Cardiac septum (tissue), 1 donor: ENCODE data around the gene TMOD1. TPM values are rescaled to one million over a fixed set of nuclear protein-coding genes. Genes with fewer than 3 reads are reported as not detected.
"Not testable (repeated sequence)": the region's sequence is repeated elsewhere in the genome, so short reads cannot be mapped to it uniquely, and the experiment has no call there.

Source experiments
- DNase-seq: peaks from one replicate; pipeline ENCODE4 v3.0.0-alpha.2; 2020; ENCODE audit warnings: low spot score
- intact Hi-C: fragments of 100-400 bp; cut with DNase I; formaldehyde crosslinking; loops from one replicate; pipeline ENCODE4 v1.14.0; 2022
- total RNA-seq: library from RNA; stranded (reverse); fragmentation: NEBNext Ultra II Directional; extraction: Animal tissue kit (Norgen Biotek cat#: 25700); gene quantifications from one replicate; pipeline ENCODE4 v1.2.1, GENCODE V29; 2021
- donor health status: DM: no; HTN: no; CAD: no.

TMOD1 gene
- total RNA-seq, 1 donor from 2014 or later, result 151 TPM

DNA sequence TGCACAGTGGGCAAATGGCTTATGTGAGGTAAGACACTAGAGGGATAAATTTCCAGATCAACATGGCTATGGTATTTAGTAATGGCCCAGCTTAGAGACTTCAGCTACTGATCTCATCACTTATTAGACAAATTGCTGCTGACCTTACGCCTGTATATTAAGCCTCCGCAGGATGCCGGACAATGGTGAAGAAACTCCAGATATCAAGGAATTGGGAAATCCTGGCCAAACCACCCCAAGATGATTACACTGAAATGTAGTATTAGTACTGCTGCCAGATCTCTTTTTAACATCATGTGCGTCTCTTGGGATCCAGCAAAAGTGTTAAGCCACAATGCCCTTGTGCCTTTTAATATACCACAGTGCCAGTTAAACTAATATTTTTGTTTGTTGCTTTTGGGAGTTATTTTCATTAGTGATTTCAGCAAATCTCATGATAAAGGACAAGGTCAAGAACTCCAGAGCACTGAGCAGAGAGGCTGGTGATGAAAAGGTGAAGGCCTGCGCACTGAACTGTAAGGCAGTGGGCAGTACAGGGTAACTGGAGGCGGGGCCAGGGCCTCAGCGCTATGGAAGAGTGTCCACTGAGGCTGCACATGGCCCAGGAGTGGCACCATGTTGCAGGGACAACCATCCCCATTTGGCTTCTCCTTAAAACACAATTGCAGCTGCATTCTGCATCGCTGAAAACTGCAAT is 99.2 kb downstream of the TMOD1 start:
- DNase-seq, result no peak

GRCh38 chr9:97601228-97601898 is 99.9 kb downstream of the TMOD1 start:
- intact Hi-C loops, result loop anchor here (10.0 kb wide), 1 partner anchor 747 kb away; the partner anchor contains the start of gene ZNF782
- DNase-seq, result no peak

More for the DNA sequence above, 99.2 kb downstream of the TMOD1 start:
- intact Hi-C loops, result loop anchor here (10.0 kb wide), 1 partner anchor 746 kb away; the partner anchor contains the start of gene ZNF782

DNA sequence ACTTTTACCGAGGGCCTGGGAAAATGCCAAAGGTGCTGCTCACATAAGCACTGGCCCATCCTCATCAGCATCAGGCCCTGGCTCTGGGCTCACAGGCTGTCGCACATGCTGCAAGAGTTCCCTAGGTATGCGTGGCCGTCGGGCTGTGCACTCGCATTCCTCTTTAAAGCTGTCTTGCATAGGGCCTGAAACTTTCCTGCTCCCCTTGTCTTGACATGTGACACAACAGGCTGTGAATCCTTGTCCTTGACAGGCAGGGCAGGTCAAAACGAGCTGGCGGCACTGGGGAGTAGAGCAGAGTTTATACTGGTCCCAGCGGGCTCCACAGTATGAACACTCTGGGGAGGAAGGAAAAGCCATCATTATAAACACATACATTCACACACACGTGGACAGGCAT is 101.0 kb downstream of the TMOD1 start:
- intact Hi-C loops, result loop anchor here (10.0 kb wide), 1 partner anchor 748 kb away; the partner anchor contains the start of gene ZNF782
- DNase-seq, result no peak

DNA sequence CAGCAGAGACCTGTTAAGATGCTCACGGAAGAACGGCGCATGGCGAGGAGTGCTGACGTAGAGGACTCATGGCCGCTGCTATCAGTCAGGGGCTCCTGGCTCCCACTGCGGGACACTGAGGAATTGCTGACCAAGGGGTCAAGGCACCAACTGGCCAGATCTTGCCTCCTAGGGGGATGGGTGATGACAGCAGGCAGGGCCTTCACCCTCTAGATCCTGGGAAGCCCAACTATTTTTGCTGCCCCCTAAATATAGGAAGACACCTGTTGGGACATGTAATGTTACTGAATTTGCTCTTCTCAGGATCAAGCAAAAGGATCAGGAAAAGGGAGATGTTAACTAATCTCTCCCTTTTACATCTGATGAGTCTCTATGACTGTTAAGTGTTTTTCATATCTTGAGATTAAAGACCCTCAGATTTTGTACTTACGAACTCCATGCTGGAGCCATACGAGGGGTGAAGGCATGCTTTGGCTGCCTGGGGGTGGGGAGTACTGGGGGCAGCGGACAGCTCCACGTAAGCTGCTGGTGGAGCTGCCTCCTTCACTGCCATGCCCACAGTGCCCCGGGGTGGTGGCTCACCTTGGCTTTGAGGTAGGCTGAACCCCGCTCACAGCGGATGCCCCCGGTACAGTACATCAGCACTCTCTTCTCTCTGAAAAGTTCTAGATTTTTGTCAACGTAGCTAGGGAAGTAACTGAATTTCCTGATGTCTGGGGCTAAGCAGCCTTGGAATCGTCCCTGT is 103.6 kb downstream of the TMOD1 start:
- intact Hi-C loops, result loop anchor here (10.0 kb wide), 1 partner anchor 750 kb away; the partner anchor contains the start of gene ZNF782
- no peak for DNase-seq

DNA sequence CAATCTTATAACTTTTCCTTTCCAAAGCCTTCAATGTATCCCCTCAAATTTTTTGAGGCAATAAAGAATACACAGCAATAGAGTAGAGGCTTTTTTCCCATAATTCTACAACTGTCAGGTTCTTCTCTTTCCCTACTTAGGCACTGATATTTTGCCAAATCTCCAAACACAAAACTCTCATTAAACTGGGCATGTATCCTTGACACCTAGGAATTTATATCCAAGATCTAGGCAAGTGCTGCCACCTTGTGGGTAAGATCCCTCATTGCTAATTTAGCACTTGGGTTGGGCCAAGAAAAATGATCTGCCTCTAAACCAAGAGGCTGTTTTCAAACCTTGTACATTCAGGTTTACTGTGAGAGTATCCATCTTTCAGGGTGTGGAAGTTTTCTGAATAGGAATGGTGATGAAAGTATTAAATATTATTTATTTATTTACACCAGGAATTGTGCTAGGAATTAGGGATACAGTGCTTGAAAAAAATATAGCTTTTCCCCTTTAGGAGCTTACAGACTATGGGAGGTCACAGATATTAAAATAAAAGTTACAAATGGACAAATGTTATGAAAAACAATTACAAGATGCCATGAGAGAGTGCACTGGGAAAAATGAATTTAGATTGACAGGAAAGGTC is 114.1 kb downstream of the TMOD1 start:
- intact Hi-C loops, result loop anchor here (1.0 kb wide), 1 partner anchor 147 kb away; no protein-coding TSS in a partner anchor
- DNase-seq, result no peak

DNA sequence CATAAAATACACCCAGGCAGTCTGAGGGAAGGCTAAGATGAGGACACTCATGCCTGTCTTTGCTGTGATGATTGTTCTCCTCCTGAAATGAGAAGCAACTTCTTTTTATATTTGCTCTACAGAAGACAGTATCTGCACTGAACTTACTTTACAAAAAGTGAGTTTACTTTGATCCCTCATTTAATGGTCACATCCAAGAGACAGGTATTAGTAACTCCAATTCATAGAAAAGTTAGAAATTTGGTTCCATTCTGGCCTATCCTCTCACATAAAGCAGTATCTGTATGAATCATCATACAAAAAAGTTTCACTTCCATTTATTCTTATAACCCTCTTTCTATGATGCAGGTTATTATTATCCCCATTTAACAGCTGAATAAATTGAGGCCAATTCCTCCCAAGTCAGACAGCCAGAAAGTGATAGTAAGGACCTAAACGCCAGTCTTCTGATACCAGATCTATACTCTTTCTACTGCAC is 116.5 kb downstream of the TMOD1 start:
- DNase-seq, result no peak
- intact Hi-C loops, result no loop called here

- intact Hi-C loops, result not testable (repeated sequence)
Measured at GRCh38 chr9:97620063-97620462, 118.6 kb downstream of the TMOD1 start.

DNA sequence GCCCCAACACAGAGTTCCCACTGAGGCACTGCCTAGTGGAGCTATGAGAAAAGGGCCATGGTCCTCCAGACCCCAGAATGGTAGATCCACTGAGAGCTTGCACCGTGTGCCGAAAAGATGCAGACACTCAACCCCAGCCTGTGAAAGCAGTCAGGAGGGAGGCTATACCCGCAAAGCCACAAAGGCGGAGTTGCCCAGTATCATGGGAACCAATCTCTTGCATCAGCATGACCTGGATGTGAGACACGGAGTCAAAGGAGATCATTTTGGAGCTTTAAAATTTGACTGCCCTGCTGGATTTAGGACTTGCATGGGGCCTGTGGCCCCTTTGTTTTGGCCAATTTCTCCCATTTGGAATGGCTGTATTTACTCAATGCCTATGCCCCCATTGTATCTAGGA is 121.0 kb downstream of the TMOD1 start:
- DNase-seq, intact Hi-C loops: not testable (repeated sequence)

More at GRCh38 chr9:97620063-97620462, 118.6 kb downstream of the TMOD1 start:
- DNase-seq, result not testable (repeated sequence)

GRCh38 chr9:97623946-97624345 is 122.5 kb downstream of the TMOD1 start:
- no peak for DNase-seq
- intact Hi-C loops, result no loop called here

GRCh38 chr9:97625620-97626019 is 124.2 kb downstream of the TMOD1 start:
- DNase-seq, result no peak
- intact Hi-C loops, result no loop called here

- intact Hi-C loops, result no loop called here
- no peak for DNase-seq
Measured at GRCh38 chr9:97627624-97628023, 126.2 kb downstream of the TMOD1 start.

GRCh38 chr9:97628668-97629067 is 127.2 kb downstream of the TMOD1 start:
- intact Hi-C loops, result no loop called here
- DNase-seq, result no peak

DNA sequence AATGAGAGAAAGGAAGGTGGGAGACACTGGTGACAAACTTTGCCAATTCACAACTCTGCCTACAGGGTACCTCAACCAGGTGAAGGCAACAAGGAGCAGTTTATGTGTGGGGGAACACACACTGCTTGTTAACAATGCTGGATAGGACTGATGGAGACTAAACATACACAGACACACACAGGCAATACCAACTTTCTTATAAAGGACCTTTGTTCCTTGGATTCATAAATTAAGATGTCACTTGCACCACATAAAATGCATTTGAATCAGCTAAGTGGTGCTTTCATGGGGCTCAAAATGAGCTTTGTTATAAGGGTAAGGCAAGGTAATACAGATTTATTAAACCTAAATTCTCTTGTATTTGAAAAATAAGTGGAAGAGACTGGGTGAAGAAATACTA is 127.7 kb downstream of the TMOD1 start:
- intact Hi-C loops, result no loop called here
- DNase-seq, result no peak

DNA sequence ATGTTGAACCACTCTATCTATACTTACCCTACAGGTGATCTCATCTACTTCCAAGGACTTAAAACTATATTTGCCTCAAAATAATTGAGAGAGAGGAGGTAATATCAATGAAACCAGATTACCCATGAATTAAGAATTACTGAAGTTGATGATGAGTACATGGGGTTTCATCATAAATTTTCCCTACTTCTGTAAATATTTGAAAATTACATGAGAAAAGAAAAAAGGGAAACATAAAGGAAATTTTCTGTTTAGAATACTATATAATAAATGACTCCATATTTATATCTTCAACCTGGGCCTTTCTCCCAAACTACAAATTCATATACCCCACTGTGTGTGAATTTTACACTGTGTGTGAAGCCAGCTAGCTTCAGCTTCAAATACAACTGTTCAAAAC is 129.1 kb downstream of the TMOD1 start:
- intact Hi-C loops, result no loop called here
- no peak for DNase-seq

- no peak for DNase-seq
- intact Hi-C loops, result no loop called here
Measured at GRCh38 chr9:97632248-97632984, 130.9 kb downstream of the TMOD1 start.

GRCh38 chr9:97632985-97633858 is 131.8 kb downstream of the TMOD1 start, which contains the start of the genes NCBP1 and TSTD2:
Gene NCBP1 (plus strand): TSS chr9:97633821. CDS start chr9:97633882, 61 bp downstream.
Gene TSTD2 (minus strand): TSS chr9:97633368. CDS start chr9:97627562, 5,806 bp downstream.
- intact Hi-C loops, result no loop called here
- DNase-seq, result peak; percentile 98

DNA sequence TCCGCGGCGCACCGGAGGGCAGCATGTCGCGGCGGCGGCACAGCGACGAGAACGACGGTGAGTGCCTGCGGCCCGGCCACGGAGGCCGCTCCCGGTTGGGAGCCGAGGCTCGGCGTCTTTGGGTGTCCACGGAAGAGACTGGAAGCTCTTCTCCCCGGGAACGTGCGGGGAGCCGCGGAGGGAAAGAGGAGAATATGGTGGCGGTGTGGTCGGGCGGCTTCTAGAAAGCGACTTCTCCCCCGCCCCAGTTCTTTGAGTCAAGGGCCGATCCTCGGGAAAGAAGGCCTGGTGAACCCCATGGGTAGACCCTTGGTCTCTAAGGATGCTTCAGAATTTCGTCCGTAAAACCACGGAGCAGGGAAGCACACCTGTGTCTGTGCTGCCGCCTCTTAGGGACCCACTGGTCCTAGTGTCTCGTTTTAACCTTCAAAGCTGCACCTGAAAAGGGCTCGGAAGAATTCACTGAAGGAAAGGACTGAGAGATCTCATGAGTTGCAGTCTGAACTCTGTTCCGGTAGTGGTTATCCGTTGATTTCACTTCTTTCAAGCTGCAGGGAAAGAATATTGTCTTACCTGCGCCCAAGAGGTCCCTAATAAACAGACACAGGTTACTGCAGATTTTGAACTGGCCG is 132.5 kb downstream of the TMOD1 start:
- no peak for DNase-seq
- intact Hi-C loops, result no loop called here
